HCT116 (cell line): ENCODE results near the gene CHST14. TPM values are rescaled to one million over a fixed set of nuclear protein-coding genes. Genes with fewer than 3 reads are reported as not detected.

Experiments
- ATAC-seq: fragments of 200-7000 bp; cut with Tn5 transposase; 2 replicates; pipeline ENCODE4 v1.9.1; 2020; ENCODE audit warnings: mild to moderate bottlenecking, moderate library complexity
- BruUV-seq: library from RNA; stranded (reverse); fragments of 400-500 nt; replicated peaks from 2 replicates; lab custom pipeline; 2021; lab: Mats Ljungman, UMichigan
- CTCF ChIA-PET: fragments of 300-600 bp; sonication (Branson Sonifier 250); formaldehyde crosslinking; loops from one replicate; lab custom pipeline; 2021; ENCODE audit warnings: antibody characterized with exemption; lab: Charles Lee
- POLR2A ChIA-PET: fragments of 300-600, 350-600 bp; sonication (Branson Sonifier 250); formaldehyde crosslinking; loops from one replicate; lab custom pipeline; 2021; ENCODE audit warnings: antibody characterized with exemption; lab: Charles Lee
- RAD21 ChIA-PET, 2 experiments: fragments of 300-600 bp; sonication (Branson Sonifier 250); formaldehyde crosslinking; loops; one replicate each; lab custom pipeline; 2023; ENCODE audit warnings: low total read pairs in 2 of 2; ENCODE audit not compliant: uncharacterized antibody in 2 of 2, unreplicated experiment in 2 of 2, low non-redundant PET in 1 of 2; lab: Charles Lee
- DNase-seq: peaks from one replicate; pipeline ENCODE4 v3.0.0-alpha.2; 2010; ENCODE audit warnings: low read depth, low spot score
- H2AFZ ChIP-seq: fragments of 200-600 bp; shearing (Covaris generic), sonication (generic); 2 replicates; pipeline ENCODE4 v1.6.1; 2017; ENCODE audit warnings: low read depth, mixed run types, mixed read lengths, antibody characterized with exemption, low read length; ENCODE audit not compliant: poor library complexity, severe bottlenecking
- H3K27ac ChIP-seq: 2 replicates; pipeline ENCODE4 v1.5.1; 2012; ENCODE audit warnings: low read depth, low read length
- H3K27me3 ChIP-seq: fragments of 200-600 bp; sonication (generic); 2 replicates; pipeline ENCODE4 v1.6.1; 2016; ENCODE audit warnings: mixed run types, low read length, mixed read lengths; ENCODE audit not compliant: insufficient read depth
- H3K36me3 ChIP-seq, 2 experiments: fragments of 200-500 bp in 1 of 2; fragments of 200-600 bp in 1 of 2; sonication (Bioruptor generic) in 1 of 2; sonication (generic) in 1 of 2; 2 replicates each; pipeline versions ENCODE4 v1.5.1 to v1.6.1; 2014 to 2016; ENCODE audit warnings: low read length in 2 of 2, inconsistent platforms in 1 of 2, mixed read lengths in 1 of 2, mixed run types in 1 of 2; ENCODE audit not compliant: insufficient read depth in 2 of 2, control insufficient read depth in 1 of 2
- H3K4me1 ChIP-seq, 2 experiments: fragments of 200-600 bp in 1 of 2; sonication (generic) in 1 of 2; 2 replicates each; pipeline versions ENCODE4 v1.5.1 to v1.6.1; 2012 to 2017; ENCODE audit warnings: low read length in 2 of 2, inconsistent platforms in 1 of 2, mild to moderate bottlenecking in 1 of 2, mixed read lengths in 1 of 2, mixed run types in 1 of 2, moderate library complexity in 1 of 2; ENCODE audit not compliant: insufficient read depth in 2 of 2, control insufficient read depth in 1 of 2
- H3K4me2 ChIP-seq: fragments of 200-600 bp; sonication (generic); 2 replicates; pipeline ENCODE4 v1.6.1; 2017; ENCODE audit warnings: mixed run types, low read length, mixed read lengths
- H3K4me3 ChIP-seq, 2 experiments: fragments of 200-600 bp in 1 of 2; sonication (generic) in 1 of 2; replicated peaks in 1 of 2; 2 replicates each; pipeline ENCODE4 v1.5.1; 2011 to 2016; ENCODE audit warnings: low read length in 2 of 2, control low read depth in 1 of 2, low read depth in 1 of 2, mild to moderate bottlenecking in 1 of 2, mixed read lengths in 1 of 2, mixed run types in 1 of 2
- H3K79me2 ChIP-seq: fragments of 200-600 bp; sonication (generic); 2 replicates; pipeline ENCODE4 v1.6.1; 2017; ENCODE audit warnings: mild to moderate bottlenecking, mixed run types, low read length, moderate library complexity, mixed read lengths; ENCODE audit not compliant: insufficient read depth
- H3K9ac ChIP-seq: fragments of 200-600 bp; sonication (generic); 2 replicates; pipeline ENCODE4 v1.6.1; 2016; ENCODE audit warnings: low read length, mixed read lengths
- H3K9me2 ChIP-seq: fragments of 200-600 bp; sonication (generic), shearing (Covaris generic); 2 replicates; pipeline ENCODE4 v1.6.1; 2017; ENCODE audit warnings: mixed run types, mild to moderate bottlenecking, moderate library complexity; ENCODE audit not compliant: insufficient read depth
- H3K9me3 ChIP-seq, 2 experiments: fragments of 200-500 bp in 1 of 2; fragments of 200-600 bp in 1 of 2; sonication (Bioruptor generic) in 1 of 2; sonication (generic) in 1 of 2; 2 replicates each; pipeline ENCODE4 v1.6.1; 2014 to 2017; ENCODE audit warnings: low read length in 2 of 2, mixed read lengths in 2 of 2, inconsistent platforms in 1 of 2, low read depth in 1 of 2, mild to moderate bottlenecking in 1 of 2, mixed run types in 1 of 2, moderate library complexity in 1 of 2; ENCODE audit not compliant: control insufficient read depth in 1 of 2, insufficient read depth in 1 of 2
- H4K20me1 ChIP-seq: fragments of 200-600 bp; sonication (generic), shearing (Covaris generic); 2 replicates; pipeline ENCODE4 v1.6.1; 2017; ENCODE audit warnings: mixed run types, mild to moderate bottlenecking, moderate library complexity; ENCODE audit not compliant: insufficient read depth
- CBX3 ChIP-seq: IDR thresholded peaks from 2 replicates; pipeline ENCODE4 v1.6.1; 2012; ENCODE audit warnings: low read depth
- CEBPB ChIP-seq: IDR thresholded peaks from 2 replicates; pipeline ENCODE4 v1.6.1; 2012; ENCODE audit warnings: low read depth
- EGR1 ChIP-seq: IDR thresholded peaks from 2 replicates; pipeline ENCODE4 v1.6.1; 2012; ENCODE audit warnings: low read depth
- ELF1 ChIP-seq: IDR thresholded peaks from 2 replicates; pipeline ENCODE4 v1.6.1; 2012; ENCODE audit warnings: low read depth, borderline replicate concordance
- FOSL1 ChIP-seq: IDR thresholded peaks from 2 replicates; pipeline ENCODE4 v1.6.1; 2012; ENCODE audit warnings: low read depth
- JUND ChIP-seq: IDR thresholded peaks from 2 replicates; pipeline ENCODE4 v1.6.1; 2012
- MAX ChIP-seq: IDR thresholded peaks from 2 replicates; pipeline ENCODE4 v1.6.1; 2012
- SP1 ChIP-seq: IDR thresholded peaks from 2 replicates; pipeline ENCODE4 v1.6.1; 2012; ENCODE audit warnings: low read depth
- TCF7L2 ChIP-seq: IDR thresholded peaks from 2 replicates; pipeline ENCODE4 v1.7.0; 2011; ENCODE audit warnings: borderline replicate concordance, inconsistent platforms; ENCODE audit not compliant: insufficient read depth, insufficient read length; ENCODE audit errors: extremely low read depth
- YY1 ChIP-seq: IDR thresholded peaks from 2 replicates; pipeline ENCODE4 v1.6.1; 2011; ENCODE audit warnings: low read length, low read depth, moderate library complexity, mild to moderate bottlenecking; ENCODE audit not compliant: insufficient replicate concordance; ENCODE audit errors: extremely low read depth
- ZNF274 ChIP-seq: fragments of 200-500 bp; sonication (Bioruptor generic); IDR thresholded peaks from 2 replicates; pipeline ENCODE4 v1.6.1; 2014; ENCODE audit warnings: mild to moderate bottlenecking, low read depth, low read length, inconsistent platforms
- intact Hi-C: fragments of 100-400 bp; cut with micrococcal nuclease; formaldehyde crosslinking; loops from 2 replicates; pipeline ENCODE4 v1.10.0; 2022
- total RNA-seq: library from RNA; stranded (reverse); gene quantifications from one replicate; pipeline ENCODE4 v1.2.1, GENCODE V29; 2021; ENCODE audit not compliant: unreplicated experiment

CHST14 gene
- total RNA-seq, 1 experiment from 2014 or later: 12.7 TPM

DNA sequence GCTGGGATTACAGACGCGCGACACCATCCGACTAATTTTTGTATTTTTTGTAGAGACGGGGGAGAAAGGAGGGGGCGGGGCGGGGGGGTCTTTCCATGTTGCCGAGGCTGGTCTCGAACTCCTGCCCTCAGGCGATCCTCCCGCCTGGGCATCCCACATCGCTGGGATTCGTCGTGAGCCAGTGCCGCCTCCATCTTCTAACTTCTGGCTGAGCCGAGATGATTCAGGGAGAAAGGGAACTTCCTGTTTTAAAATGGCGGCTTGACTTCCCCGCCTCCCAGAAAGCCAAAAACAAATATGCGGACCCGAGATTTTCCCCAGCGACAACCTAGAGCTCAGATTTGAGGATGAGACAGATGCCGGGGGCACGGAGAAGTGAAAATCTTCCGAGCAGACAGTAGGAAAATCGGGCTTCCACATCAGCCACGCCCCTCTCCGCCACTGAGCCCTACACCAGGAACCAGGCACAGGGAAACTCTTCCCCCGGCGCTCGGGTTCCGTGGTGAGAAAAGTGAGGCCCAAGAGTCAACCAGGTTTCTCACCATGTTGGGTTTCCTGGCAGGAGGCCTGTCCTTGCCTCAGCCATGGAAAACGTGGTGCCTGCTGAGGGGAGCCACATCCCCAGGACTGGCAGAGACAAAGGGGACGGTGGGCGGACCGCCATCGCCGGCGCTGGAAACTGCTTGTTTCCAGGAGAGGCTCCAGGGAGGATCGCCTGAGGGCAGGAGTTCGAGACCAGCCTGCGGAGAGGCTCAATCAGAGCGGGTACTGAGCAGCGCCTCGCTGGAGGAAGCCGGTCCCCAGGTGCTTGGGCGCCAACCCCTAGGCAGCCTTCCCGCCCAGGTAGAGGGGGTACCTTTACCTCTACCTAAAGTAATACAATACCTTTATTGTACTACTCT is 18.7 kb downstream of the CHST14 start:
- RAD21 ChIA-PET: no interaction called here
- Histone ChIP-seq H2AFZ (no peak overlapping the region), H4K20me1 (no peaks in the 10 kb centered on the region)

GRCh38 chr15:40493089-40493840 is 22.5 kb downstream of the CHST14 start:
- Histone ChIP-seq H3K4me3 (no peak overlapping the region), H3K27me3 (no peaks in the 10 kb centered on the region), H4K20me1 (no peaks in the 10 kb centered on the region), H3K27ac (no peak overlapping the region), H3K36me3 (no peaks in the 10 kb centered on the region), H3K9ac (no peak overlapping the region), H3K9me3 (no peaks in the 10 kb centered on the region), H3K79me2 (no peaks in the 10 kb centered on the region), H3K4me2 (peak overlapping the region; percentile 8; the same call in 1 of the 2 replicates), H3K9me2 (no peaks in the 10 kb centered on the region), H2AFZ (peak overlapping the region; percentile 1), H3K4me1 (peaks cover 0 to 13% of the 10 kb centered on the region in 2 experiments; a peak in 2 of 4 replicates)
- ChIA-PET POLR2A (no interaction called here), RAD21 (no interaction called here), CTCF (no interaction called here)
- BruUV-seq: no TSS peak
- DNase-seq (no peak), ATAC-seq (peak; percentile 27; the same call in 1 of the 2 replicates)
- intact Hi-C loops: no loop called here
- TF ChIP-seq CEBPB: peak; percentile 57; the same call in 1 of the 2 replicates
- TF ChIP-seq YY1: no peak
- TF ChIP-seq TCF7L2: peak; percentile 76
- peak; percentile 37; the same call in 1 of the 2 replicates for TF ChIP-seq MAX
- peak; percentile 37 for TF ChIP-seq SP1
- no peak for TF ChIP-seq CBX3
- TF ChIP-seq JUND: peak; percentile 40
- TF ChIP-seq ELF1: peak; percentile 33; the same call in 1 of the 2 replicates
- TF ChIP-seq FOSL1: peak; percentile 53; the same call in 1 of the 2 replicates

More for the DNA sequence above, 18.7 kb downstream of the CHST14 start:
- ATAC-seq: no peak
- H3K9me2 ChIP-seq: no peaks in the 10 kb centered on the region
- peaks cover 0 to 13% of the 10 kb centered on the region in 2 experiments; a peak in 2 of 4 replicates for H3K4me1 ChIP-seq
- POLR2A ChIA-PET: no interaction called here
- intact Hi-C loops: no loop called here
- TF ChIP-seq ZNF274 (no peak), SP1 (no peak), TCF7L2 (no peak), EGR1 (no peak)
- TF ChIP-seq, all 23 proteins: peak for 0
- H3K27ac ChIP-seq: no peak overlapping the region
- H3K79me2 ChIP-seq: no peaks in the 10 kb centered on the region
- H3K4me2 ChIP-seq: no peak overlapping the region
- no peak for DNase-seq
- H3K4me3 ChIP-seq: no peak overlapping the region
- no peaks in the 10 kb centered on the region for H3K9me3 ChIP-seq
- BruUV-seq: no TSS peak
- no peak overlapping the region for H3K9ac ChIP-seq
- H3K27me3 ChIP-seq: no peaks in the 10 kb centered on the region
- CTCF ChIA-PET: no interaction called here
- no peaks in the 10 kb centered on the region for H3K36me3 ChIP-seq
